Stimulated activated CD4-positive, alpha-beta T cell treated with anti-CD3 and anti-CD28 coated beads, Interleukin-2, amount 100 ng/mL, for 48 hours (primary cell): ENCODE results near the gene C20orf141.
A peak's percentile ranks its signal among the peaks of the same experiment; 100 is the strongest.
"Not testable (repeated sequence)": the region's sequence is repeated elsewhere in the genome, so short reads cannot be mapped to it uniquely, and the experiment has no call there.

Experiments used
- DNase-seq, 2 donors: peaks; one replicate each; pipeline ENCODE4 v3.0.0-alpha.2; 2020

C20orf141 gene

GRCh38 chr20:2822073-2822472 lies 7.3 kb downstream of the C20orf141 start:
- DNase-seq = no peak

- no peak for DNase-seq
Observed at GRCh38 chr20:2825761-2826160, 11.0 kb downstream of the C20orf141 start.

- DNase-seq = no peak
Observed at GRCh38 chr20:2826655-2827054, 11.9 kb downstream of the C20orf141 start.

GRCh38 chr20:2829376-2829775 lies 14.6 kb downstream of the C20orf141 start:
- DNase-seq = no peak

GRCh38 chr20:2831206-2831605 lies 16.4 kb downstream of the C20orf141 start:
- DNase-seq = not testable (repeated sequence)

- no peak for DNase-seq
Observed at GRCh38 chr20:2833761-2834160, 19.0 kb downstream of the C20orf141 start.

- no peak for DNase-seq
Observed at GRCh38 chr20:2834401-2835110, 19.8 kb downstream of the C20orf141 start.

- DNase-seq = no peak
Observed at GRCh38 chr20:2835331-2835796, 20.6 kb downstream of the C20orf141 start.

- no peak for DNase-seq
Observed at GRCh38 chr20:2836035-2836434, 21.2 kb downstream of the C20orf141 start.

- no peak for DNase-seq
Observed at GRCh38 chr20:2837221-2837960, 22.6 kb downstream of the C20orf141 start.

- no peak for DNase-seq
Observed at GRCh38 chr20:2838170-2838797, 23.5 kb downstream of the C20orf141 start.

GRCh38 chr20:2838847-2839671 lies 24.3 kb downstream of the C20orf141 start:
- DNase-seq = no peak

GRCh38 chr20:2839732-2840137 lies 24.9 kb downstream of the C20orf141 start:
- no peak for DNase-seq

- peak; percentile 79 to 87 for DNase-seq
Observed at GRCh38 chr20:2840138-2840966, 25.6 kb downstream of the C20orf141 start, which contains the start of the genes PCED1A and VPS16. Gene PCED1A, minus strand, starts transcription at chr20:2840655. Its CDS starts 743 bp downstream, at chr20:2839912. Gene VPS16, plus strand, starts transcription at chr20:2840745. Its CDS starts 30 bp downstream, at chr20:2840775.

- DNase-seq = peak in 1 of 2 donors; percentile 27
Observed at GRCh38 chr20:2840967-2841531, 26.3 kb downstream of the C20orf141 start.

GRCh38 chr20:2845607-2846006 lies 30.8 kb downstream of the C20orf141 start:
- no peak for DNase-seq

GRCh38 chr20:2846698-2847097 lies 31.9 kb downstream of the C20orf141 start:
- DNase-seq = no peak

- no peak for DNase-seq
Observed at GRCh38 chr20:2847802-2848201, 33.0 kb downstream of the C20orf141 start.

GRCh38 chr20:2849529-2849928 lies 34.7 kb downstream of the C20orf141 start:
- no peak for DNase-seq

GRCh38 chr20:2851086-2851485 lies 36.3 kb downstream of the C20orf141 start:
- DNase-seq = no peak

- DNase-seq = no peak
Observed at GRCh38 chr20:2858591-2858990, 43.8 kb downstream of the C20orf141 start.
